HG03175 (cell line): Measurements from ENCODE around the gene PDE7B.

Source experiments
- ATAC-seq: cut with Tn5 transposase; IDR thresholded peaks from one replicate; pipeline ENCODE4 v1.9.1; 2021; ENCODE audit warnings: mild to moderate bottlenecking, moderate library complexity; ENCODE audit not compliant: unreplicated experiment

PDE7B gene

DNA sequence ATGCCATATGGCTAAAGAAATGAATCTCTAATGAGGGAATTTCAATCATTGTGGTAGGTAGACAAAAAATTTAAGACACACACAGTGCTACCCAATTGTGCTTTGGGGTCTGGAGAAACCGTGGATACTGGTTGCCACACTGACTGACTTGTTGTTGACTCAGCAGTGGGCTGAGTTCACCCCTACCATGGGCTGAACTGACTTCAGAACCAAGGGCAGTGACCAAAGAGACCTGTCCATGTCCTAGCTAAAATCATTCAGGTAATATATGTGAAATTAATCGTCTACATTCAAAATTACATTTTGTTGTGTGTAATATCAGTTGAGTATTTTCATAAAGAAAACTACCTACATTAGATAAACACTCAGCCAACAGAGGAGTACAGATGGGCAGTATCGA, 131.6 kb downstream of the PDE7B start:
- ATAC-seq, result no peak

DNA sequence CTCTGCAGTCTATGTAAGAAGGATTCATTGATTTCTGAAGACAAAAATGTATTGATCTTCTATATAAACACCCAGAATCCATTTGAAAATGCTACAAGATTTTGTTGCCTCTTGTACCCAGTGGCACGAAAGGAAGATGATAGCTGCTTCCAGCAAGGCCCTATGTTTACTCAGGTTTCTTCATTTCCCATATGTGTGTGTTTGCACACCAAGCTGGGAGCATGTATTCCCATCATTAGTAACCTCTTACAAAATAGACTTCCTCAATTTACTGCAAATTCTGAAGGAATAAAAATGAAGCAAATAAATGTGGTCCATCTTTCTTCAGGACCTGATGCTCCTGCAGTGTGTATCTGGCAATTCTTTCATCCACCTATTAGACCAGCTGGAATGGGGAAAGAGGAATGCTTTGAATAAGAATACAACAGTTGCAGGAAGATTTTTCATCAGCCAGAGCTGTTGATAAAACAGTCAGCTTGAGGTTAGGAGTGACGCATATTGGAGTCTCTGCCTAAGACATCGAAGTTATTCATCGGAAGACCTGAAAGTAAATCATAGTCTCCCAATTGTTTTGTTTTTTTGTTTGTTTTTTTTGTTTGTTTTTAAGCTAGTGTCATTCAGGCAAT, 132.3 kb downstream of the PDE7B start:
- ATAC-seq, result no peak

DNA sequence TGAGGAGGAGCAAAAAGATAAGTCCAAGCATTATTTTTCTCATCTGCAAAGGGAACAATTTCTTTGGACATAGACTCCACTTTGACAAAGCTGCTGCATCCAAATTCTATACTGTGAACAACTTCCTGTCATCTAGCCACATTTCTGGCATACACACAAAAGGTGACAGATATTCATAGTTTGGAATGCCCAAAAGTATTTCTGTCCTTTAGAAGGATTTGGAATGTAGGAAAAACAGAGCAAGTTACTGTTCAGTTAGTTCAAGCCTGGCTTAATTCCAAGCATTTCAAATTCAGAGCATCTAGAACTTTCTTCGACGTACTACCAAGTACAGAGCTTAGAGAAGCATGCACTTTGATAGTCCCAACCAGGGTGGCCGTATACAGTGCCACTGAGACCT, 134.0 kb downstream of the PDE7B start:
- ATAC-seq, result no peak

DNA sequence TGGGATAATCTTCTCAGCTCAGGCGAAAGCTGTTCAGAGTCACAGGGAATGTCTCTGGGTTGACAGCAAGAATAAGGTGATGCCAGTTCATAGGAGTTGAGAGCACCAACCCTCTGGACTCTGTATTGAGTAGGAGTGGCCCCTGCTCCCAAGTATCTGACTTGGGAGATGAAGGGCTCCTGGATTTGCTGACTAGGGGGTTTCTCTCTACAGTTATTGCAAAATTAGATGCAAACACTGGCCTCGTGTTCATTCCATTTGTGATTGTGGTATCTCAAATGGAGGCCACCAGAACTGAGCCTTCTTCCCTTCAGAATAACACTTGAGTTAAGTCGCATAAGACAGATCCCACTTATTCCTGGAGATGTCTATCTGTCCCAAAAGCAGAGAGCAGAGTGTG, 135.7 kb downstream of the PDE7B start:
- no peak for ATAC-seq

DNA sequence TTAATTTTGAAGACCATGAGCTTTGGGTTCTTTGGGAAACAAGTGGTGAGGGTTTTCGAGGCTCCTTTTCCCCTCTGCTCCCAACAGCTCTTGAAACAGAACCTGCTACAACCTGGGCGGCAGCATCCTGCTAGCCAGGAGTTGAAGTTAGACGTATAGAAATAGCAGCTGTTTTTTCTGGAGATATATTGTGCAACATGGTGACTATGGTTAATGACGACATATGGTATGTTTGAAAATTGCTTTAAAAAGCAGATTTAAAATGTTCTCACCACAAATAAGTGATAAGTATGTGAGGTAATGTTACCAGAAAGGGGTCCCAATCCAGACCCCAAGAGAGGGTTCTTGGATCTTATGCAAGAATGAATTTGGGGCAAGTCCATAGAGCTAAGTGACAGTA, 138.9 kb downstream of the PDE7B start:
- no peak for ATAC-seq

DNA sequence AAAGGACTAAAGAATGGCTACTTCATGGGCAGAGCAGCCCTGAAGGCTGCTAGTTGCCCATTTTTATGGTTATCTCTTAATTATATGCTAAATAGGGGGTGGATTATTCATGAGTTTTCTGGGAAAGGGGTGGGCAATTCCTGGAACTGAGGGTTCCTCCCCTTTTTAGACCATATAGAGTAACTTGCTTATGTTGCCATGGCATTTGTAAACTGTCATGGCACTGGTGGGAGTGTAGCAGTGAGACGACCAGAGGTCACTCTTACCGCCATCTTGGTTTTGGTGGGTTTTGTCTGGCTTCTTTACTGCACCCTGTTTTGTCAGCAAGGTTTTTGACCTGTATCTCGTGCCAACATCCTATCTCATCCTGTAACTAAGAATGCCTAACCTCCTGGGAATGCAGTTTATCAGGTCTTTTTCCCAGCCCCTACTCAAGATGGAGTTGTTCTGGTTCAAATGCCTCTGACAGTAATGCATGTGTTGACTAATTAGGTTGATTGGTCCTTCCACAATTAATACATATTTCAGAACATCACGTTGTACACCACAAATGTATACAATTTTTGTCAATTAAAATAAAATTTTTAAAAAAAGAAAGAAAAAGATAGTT, 139.5 kb downstream of the PDE7B start:
- ATAC-seq, result no peak

DNA sequence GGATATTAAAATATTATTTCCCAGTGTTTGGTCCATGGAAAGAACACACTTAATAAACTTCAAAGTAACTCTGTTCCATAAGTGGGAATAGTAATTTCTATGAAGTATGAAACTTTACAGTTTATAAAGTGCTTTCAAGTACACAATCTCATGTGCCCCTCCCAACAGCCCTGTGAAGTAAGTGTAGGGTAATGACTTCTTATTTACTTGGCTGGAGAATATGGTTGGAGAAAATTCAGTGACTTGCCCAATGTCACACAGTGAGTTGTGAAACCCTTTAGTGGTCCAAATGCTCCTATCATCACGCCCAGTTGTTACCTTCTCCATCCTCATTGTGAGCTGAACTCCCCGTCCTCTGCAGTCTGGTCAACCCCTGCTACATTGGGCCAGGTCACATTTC, 141.2 kb downstream of the PDE7B start:
- no peak for ATAC-seq

DNA sequence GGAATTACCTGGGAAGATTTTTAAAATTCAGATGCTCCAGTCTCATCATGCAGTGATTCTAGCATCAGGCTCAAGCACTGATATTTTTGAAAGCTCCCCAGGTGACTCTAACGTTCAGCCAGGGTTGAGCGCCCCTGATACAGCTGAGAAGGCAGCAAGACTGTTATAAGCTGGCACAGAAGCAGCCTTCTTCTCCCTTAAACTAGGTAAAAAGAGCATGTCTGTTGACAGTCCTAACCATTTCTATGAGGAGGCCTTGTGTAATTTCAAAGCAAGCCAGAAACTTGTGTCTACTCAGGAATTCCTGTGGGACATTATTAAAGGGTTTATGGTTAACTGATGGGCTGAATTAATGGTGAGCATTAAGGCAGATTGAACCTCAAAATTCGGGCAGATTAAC, 141.9 kb downstream of the PDE7B start:
- no peak for ATAC-seq

DNA sequence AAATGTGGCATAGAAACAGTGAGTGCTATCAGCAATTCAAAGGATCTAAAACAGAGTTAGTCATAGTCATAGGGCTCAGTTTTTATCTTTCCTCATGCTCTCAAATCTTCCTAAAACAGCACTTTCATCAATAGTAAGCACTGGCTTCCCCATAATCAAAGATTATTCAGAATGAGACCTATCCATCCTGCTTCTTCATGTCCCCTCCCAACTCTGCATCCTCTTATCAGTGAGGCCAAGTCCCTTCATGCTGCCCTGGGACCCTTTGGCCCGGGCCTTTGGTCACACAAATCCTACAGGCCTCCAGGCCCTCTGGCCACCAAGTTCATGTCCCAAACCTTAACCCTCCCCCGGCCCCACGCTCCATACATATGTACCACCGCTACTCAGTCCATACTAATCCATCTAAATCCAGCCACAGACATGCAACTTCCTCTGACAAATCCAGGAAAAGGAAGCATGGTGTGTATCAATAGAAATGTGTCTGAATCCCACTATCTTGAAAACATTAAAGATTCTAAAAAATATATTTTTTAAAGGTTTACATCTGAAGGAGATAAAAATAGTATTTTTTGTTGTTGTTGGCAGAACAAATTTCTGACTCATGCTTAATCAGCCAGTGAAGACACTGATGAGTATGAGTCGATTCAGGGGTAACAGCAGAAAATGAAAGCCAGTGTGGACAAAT, 143.5 kb downstream of the PDE7B start:
- no peak for ATAC-seq

DNA sequence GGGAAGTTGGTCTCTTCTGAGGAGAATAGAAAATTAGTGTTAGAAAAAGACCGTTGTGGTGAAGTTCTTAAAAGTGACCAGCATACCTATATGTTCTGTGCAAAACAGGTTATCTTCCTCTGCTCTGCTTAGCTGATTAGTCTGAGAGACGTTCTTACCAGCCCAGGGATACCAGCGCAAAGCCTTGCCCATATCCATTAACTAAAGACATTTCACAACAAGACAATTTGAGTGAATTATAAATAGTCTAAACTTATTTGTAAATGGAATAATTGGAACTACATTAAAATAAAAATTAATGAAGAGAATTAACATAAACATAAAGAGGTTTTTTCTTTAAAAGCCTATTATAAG, 144.0 kb downstream of the PDE7B start:
- ATAC-seq, result no peak

DNA sequence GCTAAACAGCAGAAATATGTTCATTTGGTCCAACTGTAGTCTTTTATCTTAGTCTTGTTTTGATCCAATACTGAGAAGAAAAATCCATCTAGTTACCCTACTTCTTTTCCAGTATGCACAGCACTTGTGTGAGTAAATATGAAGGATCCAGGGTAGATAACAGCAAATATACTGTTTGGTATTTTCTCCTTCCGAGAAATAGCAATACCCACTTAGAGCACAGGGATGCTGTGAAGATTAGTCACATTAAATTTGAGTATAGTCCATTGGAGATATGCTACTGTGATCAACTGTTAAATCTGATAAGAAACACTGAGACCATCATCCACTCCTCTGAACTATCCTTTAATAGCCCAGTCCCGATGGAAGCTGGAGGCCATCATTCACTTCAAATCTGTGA, 145.2 kb downstream of the PDE7B start:
- no peak for ATAC-seq

DNA sequence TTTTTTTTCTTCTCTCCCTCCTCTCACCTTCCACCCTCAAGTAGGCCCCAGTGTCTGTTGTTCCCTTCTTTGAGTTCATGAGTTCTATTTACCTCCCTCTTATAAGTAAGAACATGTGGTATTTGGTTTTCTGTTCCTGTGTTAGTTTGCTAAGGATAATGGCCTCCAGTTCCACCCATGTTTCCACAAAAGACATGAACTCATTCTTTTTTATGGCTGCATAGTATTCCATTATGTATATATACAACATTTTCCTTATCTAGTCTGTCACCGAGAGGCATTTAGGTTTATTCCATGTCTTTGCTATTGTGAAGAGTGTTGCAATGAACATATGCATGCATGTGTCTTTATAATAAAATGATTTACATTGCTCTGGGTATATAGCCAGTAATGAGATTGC, 147.9 kb downstream of the PDE7B start:
- no peak for ATAC-seq

DNA sequence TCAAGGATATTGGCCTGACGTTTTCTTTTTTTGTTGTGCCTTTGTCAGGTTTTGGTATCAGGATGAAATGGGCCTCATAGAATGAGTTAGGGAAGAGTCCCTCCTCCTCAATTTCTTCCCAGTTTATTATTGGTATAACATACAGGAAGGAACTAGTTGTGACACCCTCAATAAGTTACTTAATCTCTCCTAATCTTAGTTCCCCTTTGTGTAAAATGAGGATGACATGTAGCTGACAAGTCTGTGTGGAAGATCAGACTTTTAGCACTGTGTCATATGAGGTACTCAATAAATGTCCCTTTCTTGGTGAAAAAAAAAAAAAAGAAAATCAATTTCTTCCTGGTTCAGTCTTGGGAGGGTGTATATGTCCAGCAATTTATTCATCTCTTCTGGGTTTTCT, 155.8 kb downstream of the PDE7B start:
- ATAC-seq, result no peak

DNA sequence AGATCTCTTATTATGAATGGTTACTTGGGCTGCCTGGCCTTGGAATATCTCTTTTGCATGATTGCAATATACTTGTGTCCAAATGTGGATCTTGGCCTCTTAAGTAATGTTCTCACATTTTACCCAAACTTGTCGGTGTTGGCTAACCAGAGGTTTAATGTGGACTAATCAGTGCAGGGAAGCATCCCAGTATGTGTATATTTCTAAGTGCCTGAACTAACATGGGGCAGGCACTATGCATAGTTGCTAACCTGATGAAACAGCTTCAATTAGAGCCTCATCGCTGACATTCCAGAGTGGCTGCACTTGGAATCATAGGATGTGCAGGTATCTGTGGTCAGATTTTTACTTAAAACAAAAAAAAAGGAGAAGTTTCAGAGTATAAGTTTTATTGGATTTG, 160.0 kb downstream of the PDE7B start:
- no peak for ATAC-seq

DNA sequence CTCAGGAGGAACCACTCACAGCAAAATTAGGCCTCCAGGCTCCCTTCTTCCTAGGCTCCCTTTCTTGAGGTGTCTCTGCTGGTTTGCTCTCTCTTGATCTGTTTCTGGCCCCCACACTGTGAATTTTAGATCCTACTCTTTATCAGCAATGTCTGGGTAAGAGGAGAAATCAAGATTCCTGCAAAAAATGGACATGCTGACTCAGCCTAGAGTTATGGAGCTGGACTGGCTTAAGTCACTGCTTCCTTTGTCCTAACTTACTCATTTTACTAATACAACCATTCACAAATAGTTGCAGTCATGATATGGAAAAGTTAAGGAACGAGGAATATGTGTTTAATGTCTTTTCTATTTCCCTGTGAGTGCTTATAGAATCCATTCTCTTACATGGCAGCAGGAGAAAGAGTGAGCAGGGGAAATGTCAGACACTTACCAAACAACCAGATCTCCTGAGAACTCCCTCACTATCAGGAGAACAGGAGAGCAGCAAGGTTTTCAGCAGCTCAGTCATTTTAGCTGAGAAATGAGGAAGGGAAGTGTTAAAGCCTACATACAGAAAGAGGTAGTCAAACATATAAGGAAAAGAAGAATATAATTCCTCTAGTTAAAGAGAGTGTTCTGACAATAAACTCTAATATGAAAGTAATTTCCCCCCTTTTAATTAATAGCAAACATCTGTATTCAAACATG, 160.8 kb downstream of the PDE7B start:
- no peak for ATAC-seq

DNA sequence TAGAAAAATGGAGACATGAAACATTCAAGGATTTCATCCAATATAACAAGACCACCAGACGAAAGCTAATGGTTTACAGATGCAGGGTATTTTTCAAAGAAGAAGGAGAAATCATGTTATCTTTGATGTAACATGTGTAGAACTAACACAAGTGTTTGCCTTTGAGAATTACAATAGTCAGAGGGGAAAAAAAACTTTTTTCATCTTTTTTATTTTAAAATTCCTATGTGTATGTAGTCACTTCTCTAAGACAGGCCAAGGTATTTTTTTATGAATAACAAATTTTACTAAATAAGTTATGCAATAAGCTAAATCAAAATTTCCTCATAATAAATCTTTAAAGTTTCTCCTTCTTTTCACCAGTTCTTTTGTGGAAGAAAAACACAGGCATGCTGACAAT, 161.4 kb downstream of the PDE7B start:
- ATAC-seq, result no peak

DNA sequence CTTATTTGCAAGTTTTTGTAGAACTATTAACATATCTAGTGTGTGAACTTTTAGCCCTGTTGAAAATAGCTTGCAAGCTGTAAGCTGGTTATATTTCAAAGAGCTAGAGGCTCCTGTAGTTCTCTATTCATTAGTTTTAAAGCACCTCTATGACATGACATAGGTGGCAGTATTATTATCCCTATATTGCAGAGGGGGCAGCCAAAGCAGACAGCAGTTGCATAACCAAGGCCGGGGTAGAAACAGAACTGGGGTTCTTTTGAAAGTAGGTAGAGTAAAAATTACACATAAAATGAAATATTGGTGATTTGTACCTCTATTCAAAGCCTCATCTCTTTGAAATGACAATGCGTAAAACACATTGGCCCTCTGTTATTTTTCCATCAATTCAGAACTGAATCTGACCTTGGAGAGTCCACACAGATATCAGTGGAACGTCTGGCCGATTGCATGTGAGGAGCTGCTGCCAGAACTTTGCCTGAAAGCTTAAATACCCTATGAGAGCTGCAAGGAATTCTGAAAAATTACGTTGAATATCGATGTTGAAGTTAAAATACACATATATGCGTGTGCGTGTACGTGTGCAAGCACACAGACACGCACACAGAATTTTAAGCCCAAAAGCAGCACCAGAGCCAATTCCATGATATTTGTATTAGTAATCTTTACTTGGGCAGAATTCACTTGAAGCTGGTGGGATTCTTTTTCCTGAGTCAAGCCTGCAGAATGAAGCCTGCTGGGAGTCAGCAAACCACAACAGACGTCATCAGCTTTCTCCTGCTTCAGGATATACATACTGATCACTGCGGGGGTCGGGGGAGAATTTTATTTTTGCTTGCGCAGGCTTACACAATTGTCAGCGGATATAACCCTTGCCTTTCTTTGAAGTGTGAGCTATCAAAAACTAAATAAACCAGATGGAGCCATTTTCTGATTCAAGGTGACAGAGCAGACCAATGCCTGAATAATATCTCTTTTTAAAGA, 163.2 kb downstream of the PDE7B start:
- no peak for ATAC-seq

DNA sequence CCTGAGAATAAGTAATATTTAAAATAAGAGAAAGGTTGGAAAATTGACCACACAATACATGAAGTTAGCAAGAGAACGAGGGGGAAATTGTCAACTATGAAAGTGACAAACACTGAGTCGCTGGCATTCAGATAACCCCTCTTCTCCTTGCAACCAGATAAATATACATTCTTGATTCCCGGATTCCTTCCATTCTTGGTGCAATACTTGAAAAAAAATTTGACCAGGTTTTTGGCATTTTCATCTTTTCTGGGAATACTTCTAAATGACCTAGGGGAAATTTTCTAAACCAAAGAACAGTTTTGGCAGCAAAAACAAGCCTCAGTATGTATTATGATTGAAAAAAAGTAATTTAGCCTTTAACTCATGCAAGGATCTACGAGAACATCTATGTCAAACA, 164.0 kb downstream of the PDE7B start:
- ATAC-seq, result no peak

DNA sequence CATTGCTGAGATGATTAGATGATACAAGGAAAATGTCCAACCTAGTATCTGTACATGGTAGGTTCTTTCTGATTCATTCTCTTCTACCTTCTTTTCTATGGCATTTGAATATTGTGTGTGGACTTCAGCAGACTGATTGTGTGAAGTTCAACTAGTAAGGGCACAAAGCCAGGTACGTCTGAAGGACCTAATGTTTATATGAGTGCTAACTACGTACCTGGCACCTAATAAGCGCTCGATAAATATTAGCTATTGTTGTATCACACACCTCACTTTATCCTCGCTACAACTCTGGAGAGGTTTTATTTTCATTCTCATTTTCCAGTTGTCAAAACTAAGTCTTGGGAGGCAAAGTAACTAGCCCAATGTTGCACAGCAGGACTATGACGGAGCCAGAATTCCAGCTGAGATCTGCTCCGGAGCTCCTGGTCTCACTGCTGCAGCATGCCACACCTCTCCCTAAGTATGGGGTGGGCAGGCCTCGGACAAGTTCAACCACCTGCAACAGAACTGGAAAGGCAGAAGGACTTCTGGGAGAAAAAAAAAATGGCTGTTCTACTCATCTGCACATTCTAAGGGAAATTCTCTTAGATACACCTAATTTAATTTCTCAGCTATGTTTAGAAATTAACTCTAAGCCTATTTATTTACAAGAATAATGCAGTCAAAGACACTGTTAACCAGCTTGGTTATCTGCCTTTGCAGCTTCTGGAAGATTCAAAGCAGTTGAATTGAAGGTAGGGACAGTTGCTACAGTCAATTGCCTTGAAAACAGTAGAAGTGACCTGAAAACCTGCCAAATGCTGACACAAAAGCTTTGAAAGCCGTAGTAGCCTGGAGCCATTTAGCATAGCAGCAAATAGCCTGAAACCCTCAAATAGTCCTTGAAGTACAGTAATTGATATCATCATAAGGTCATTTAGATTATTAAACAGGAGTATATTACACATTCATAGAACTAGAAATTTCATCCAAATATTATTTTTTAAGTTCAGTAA, 165.0 kb downstream of the PDE7B start:
- no peak for ATAC-seq

DNA sequence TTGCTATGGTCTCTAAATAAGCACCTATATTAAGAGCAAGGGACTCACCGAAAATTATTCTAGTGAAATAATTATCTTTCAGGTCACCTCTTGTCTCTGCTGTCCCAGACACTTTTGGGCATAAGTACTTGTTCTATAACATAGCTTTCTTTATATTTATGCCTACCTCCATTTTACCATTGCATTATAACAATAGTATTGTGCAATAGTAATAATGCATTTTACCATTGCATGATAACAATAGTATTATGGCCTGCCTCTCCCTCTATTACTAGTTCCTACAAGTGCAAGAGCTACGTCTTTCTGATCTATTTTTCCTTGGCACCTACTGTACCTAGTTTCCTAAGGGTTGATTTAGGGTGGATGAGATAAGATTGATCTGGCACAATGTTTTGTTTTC, 169.2 kb downstream of the PDE7B start:
- no peak for ATAC-seq
